NCI-H82 treated with DMSO at 0.1 percent for 48 hours (cell line): Measurements from ENCODE around the gene KCNQ1.

Experiments
- DNase-seq: peaks from one replicate; lab custom pipeline; 2025; ENCODE audit not compliant: unreplicated experiment; lab: John Stamatoyannopoulos, UW

KCNQ1 gene

DNA sequence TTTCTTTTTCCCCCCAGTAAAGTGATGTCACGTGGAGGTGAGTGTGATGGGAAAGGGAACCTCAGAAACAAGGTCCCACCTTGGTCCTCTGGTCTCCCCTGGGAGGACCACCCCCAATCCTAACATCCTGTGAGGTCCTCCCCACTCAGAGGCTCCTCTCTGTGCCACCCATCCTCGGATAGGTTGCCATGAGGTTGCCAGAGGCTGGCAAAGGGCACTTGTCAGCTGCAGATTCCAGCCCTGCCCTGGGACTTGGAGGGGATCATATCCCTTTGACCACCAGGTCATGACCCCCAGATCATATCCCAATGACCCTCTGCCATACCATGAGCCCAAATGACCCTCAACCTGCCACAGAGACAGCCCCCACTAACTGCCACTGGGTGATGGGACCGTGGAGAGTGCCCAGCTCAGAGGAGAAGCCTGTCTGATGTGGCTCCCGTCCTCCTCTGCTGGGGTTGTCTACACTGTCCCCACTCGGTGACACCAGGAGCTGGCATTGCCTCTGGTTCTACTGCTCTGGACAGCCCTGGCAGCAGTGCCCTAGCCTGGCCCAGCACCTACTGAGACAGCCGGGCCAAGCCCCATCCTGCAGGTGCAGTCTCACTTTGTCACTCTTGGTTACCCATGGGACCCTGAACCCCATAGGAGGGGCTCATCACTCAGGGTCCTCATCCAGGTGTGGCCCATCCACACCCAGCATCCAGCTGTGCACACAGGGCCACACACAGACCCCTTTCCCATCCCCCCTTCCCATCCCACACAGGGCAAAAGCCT, 345.2 kb downstream of the KCNQ1 start:
- no peak for DNase-seq

- DNase-seq, result no peak
Measured at GRCh38 chr11:2790568-2790921, 345.7 kb downstream of the KCNQ1 start.

- no peak for DNase-seq
Measured at GRCh38 chr11:2791139-2791520, 346.3 kb downstream of the KCNQ1 start.

- no peak for DNase-seq
Measured at GRCh38 chr11:2791521-2792380, 346.9 kb downstream of the KCNQ1 start.

- DNase-seq, result no peak
Measured at GRCh38 chr11:2792381-2793250, 347.8 kb downstream of the KCNQ1 start.

GRCh38 chr11:2793701-2794045, 348.9 kb downstream of the KCNQ1 start:
- no peak for DNase-seq

- no peak for DNase-seq
Measured at GRCh38 chr11:2794046-2794967, 349.5 kb downstream of the KCNQ1 start.

DNA sequence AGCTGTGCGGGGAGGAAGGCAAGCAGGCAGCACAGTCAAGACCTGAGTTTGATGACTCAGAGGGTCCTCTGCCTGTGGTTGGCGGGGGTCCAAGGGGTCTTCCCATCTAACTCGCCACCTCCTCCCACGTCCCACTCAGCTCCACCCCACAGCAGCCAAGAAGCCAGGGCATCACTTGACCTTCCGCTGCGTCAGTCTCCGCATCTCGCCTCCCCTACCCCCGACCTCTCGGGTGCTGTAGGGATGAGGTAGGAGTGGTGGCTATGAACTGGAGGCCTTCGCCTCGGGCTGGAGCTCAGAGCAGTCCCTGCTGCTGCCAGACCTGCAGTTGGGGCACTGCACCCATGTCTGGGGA, 350.1 kb downstream of the KCNQ1 start:
- DNase-seq, result no peak

- DNase-seq, result no peak
Measured at GRCh38 chr11:2795491-2795991, 350.7 kb downstream of the KCNQ1 start.

- DNase-seq, result no peak
Measured at GRCh38 chr11:2796091-2796490, 351.3 kb downstream of the KCNQ1 start.

DNA sequence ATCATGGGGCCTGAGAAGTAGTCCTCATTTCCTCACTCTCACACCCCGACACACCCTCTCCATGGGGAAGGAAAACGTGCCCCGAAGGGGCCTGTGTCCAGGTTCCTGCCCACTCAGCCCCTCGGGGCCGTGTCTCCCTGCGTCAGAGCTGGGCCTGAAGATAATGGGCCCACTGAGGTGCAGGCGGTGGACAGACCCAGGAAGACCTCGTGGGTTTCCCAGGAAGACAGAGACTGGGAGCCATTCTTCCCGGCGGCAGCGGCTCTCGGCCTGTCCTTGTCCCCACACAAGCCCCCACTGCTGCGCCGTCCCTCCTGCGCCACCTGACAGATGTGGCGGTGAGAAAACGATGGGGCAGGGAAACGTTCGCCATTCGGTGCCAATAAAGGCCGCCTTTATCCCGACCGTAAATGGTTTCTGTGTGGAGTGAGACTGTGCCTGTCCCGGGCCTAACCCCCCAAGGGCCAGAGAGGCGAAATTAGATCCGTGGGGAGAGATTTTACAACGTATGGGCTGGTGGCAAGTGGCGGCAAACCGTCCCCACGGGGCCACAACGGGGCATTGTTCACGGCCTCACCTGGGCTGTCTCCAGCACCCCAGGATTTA, 351.8 kb downstream of the KCNQ1 start:
- no peak for DNase-seq

GRCh38 chr11:2797121-2797711, 352.4 kb downstream of the KCNQ1 start:
- no peak for DNase-seq

- DNase-seq, result no peak
Measured at GRCh38 chr11:2797741-2798361, 353.0 kb downstream of the KCNQ1 start.

DNA sequence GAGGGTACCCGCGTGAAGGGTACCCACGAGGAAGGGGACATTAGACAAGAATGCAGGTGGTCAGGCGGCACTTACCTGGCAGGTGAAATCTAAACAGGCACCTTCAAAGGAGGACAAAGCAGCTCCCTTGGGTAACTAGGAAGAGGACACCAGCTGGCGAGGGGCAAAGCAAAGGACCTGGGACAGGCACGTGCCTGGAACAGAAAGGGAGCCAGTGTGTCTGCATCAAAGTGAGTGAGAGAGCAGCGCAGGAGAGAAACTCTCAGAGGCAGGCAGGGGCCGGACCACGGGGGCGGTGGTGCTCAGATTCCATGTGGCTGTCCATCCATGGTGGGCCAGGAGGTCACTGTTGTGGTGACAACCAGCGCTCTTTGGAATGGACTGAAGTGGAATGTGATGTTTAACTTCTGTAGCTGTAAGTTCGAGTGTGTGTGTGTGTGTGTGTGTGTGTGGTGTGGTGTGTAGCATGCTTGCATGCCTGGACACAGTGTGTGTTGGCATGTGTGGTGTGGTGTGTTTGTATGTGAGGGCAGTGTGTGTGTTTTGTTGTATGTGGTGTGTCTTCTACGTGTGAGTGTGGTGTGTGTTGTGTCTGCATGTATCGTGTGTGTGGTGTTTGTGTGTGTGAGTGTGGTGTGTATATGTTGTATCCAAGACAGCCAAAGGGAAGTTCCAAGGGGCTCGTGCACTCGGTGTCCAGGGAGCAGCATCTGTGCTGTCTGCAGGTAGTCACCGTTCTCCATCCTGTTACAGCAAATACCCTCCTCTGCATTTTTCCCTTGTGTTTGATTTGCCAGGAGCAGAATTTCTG, 354.3 kb downstream of the KCNQ1 start:
- DNase-seq, result no peak

GRCh38 chr11:2799881-2800654, 355.3 kb downstream of the KCNQ1 start:
- DNase-seq, result no peak

GRCh38 chr11:2800655-2801531, 356.1 kb downstream of the KCNQ1 start:
- DNase-seq, result no peak
